HAP-1 (cell line): ENCODE results near the gene HLA-G.
"Not testable (repeated sequence)": the region's sequence is repeated elsewhere in the genome, so short reads cannot be mapped to it uniquely, and the experiment has no call there.

Experiments
- DNase-seq, 2 experiments: peaks; one replicate each; pipeline ENCODE4 v3.0.0-alpha.2; 2016 to 2020; ENCODE audit warnings: low spot score in 2 of 2
- H3K27me3 ChIP-seq: fragments of 250-450 bp; sonication (Bioruptor Pico); 2 replicates; pipeline ENCODE4 v1.5.1; 2020; ENCODE audit warnings: low read depth, mild to moderate bottlenecking, moderate library complexity
- H3K36me3 ChIP-seq: fragments of 250-450 bp; sonication (Bioruptor Pico); replicated peaks from 2 replicates; pipeline ENCODE4 v1.5.1; 2020; ENCODE audit warnings: mild to moderate bottlenecking
- H3K4me1 ChIP-seq: fragments of 250-450 bp; sonication (Bioruptor Pico); 2 replicates; pipeline ENCODE4 v1.5.1; 2020; ENCODE audit warnings: mild to moderate bottlenecking
- H3K4me3 ChIP-seq: fragments of 250-450 bp; sonication (Bioruptor Pico); 2 replicates; pipeline ENCODE4 v1.5.1; 2020; ENCODE audit warnings: mild to moderate bottlenecking, moderate library complexity
- H3K9me3 ChIP-seq: fragments of 250-450 bp; sonication (Bioruptor Pico); 2 replicates; pipeline ENCODE4 v1.5.1; 2020; ENCODE audit warnings: mild to moderate bottlenecking, moderate library complexity
- in situ Hi-C: fragments of 300-500 bp; cut with MboI; formaldehyde crosslinking; loops from 3 replicates; pipeline ENCODE4 v1.14.3; 2020; ENCODE audit warnings: low sequenced_read_pairs, inconsistent platforms, mixed read lengths

HLA-G gene

GRCh38 chr6:29827579-29828470 lies at the start of gene HLA-G:
TSS of gene HLA-G (plus strand) at chr6:29827825. CDS start at chr6:29827845, 20 bp downstream.
- in situ Hi-C loops = no loop called here
- no peaks in the 10 kb centered on the region for H3K27me3 ChIP-seq

DNA sequence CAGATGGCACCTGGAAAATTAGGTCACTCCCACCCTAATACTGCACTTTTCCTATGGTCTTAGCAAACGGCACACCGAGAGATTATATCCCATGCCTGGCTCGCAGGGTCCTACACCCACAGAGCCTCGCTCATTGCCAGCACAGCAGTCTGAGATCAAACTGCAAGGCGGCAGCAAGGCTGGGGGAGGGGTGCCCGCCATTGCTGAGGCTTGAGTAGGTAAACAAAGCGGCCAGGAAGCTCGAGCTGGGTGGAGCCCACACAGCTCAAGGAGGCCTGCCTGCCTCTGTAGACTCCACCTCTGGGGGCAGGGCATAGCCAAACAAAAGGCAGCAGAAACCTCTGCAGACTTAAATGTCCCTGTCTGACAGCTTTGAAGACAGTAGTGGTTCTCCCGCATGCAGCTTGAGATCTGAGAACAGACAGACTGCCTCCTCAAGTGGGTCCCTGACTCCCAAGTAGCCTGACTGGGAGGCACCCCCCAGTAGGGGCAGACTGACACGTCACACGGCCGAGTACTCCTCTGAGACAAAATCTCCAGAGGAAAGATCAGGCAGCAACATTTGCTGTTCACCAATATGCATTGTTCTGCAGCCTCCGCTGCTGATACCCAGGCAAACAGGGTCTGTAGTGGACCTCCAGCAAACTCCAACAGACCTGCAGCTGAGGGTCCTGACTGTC lies 47.5 kb upstream of the HLA-G start:
- H3K27me3 ChIP-seq, H3K9me3 ChIP-seq, H3K4me1 ChIP-seq, H3K4me3 ChIP-seq, in situ Hi-C loops, H3K36me3 ChIP-seq: not testable (repeated sequence)
- DNase-seq = peak in 1 of 2 experiments; percentile 25

More at GRCh38 chr6:29827579-29828470, at the start of gene HLA-G:
- H3K9me3 ChIP-seq = no peaks in the 10 kb centered on the region
- no peak within 1 kb of the TSS for H3K4me3 ChIP-seq
- DNase-seq = no peak
- no peaks in the 10 kb centered on the region for H3K4me1 ChIP-seq
- no peaks in the 10 kb centered on the region for H3K36me3 ChIP-seq

DNA sequence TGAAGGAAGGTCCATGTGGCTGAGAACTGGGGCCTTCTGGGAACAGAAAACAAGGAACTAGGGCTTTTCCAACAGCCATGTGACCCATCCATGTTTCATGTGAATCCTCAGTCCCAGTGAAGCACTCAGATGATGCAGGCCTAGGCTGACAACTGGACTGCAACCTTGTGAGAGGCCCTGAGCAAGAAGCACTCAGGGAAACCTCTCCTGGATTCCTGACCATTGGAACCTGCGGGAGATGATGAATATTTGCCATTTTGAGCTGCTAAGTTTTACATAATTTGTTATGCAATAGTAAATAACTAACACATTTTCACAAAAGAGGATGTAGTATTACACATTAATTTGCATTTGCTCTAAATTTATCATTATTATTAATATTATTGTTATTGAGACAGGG lies 38.4 kb upstream of the HLA-G start:
- no peak for DNase-seq
- Histone ChIP-seq H3K27me3 (peaks cover 6% of the 10 kb centered on the region; the same call in 1 of the 2 replicates), H3K4me3 (no peak overlapping the region), H3K36me3 (no peaks in the 10 kb centered on the region), H3K9me3 (no peaks in the 10 kb centered on the region; the same call in 1 of the 2 replicates), H3K4me1 (no peaks in the 10 kb centered on the region; the same call in 1 of the 2 replicates)
- in situ Hi-C loops = no loop called here

DNA sequence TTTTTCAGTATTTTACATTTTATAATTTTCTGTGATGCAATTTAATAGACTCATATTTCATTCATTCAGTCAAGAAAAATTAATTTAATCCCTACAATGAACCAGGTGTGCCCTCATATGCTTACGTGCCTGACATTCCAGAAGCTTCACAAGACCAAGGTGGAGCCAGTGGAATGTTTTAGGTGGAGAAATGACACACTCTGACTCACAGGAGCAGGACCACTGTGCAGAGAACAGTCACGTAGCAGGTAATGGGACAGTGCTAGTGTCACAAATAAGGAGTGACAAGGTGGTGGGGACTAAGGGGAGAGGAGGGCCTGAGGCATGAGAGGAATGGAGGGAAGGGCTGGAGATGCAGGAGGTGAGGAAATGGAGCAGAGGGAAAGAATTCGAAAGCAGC lies 37.0 kb upstream of the HLA-G start:
- no peak overlapping the region for H3K4me3 ChIP-seq
- in situ Hi-C loops = no loop called here
- no peaks in the 10 kb centered on the region for H3K9me3 ChIP-seq
- no peaks in the 10 kb centered on the region; the same call in 1 of the 2 replicates for H3K4me1 ChIP-seq
- no peak for DNase-seq
- H3K36me3 ChIP-seq = no peaks in the 10 kb centered on the region
- H3K27me3 ChIP-seq = peaks cover 6% of the 10 kb centered on the region; the same call in 1 of the 2 replicates

DNA sequence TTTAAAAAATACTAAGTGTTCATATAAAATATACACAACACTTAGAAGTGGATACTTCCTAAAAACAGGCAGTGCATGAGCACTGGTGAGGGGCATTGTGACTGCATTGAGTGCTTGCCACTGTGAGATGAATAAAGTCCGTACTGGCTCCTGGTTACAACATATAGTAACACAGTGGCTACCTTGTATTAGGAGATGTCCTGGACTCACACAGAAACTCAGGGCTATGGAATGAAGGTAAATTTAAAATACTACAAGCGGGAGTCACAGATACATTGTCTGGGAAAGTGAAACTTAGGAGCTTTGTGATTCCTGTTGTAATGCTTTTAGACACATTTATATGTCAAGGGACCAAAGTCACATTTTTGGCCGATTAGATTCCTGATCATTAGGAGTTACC lies 36.5 kb upstream of the HLA-G start:
- H3K4me1 ChIP-seq = no peaks in the 10 kb centered on the region; the same call in 1 of the 2 replicates
- H3K36me3 ChIP-seq = no peaks in the 10 kb centered on the region
- peaks cover 6% of the 10 kb centered on the region; the same call in 1 of the 2 replicates for H3K27me3 ChIP-seq
- no peaks in the 10 kb centered on the region for H3K9me3 ChIP-seq
- in situ Hi-C loops = no loop called here
- no peak for DNase-seq
- H3K4me3 ChIP-seq = no peak overlapping the region

GRCh38 chr6:29791786-29792122 lies 35.9 kb upstream of the HLA-G start:
- Histone ChIP-seq H3K4me1 (no peaks in the 10 kb centered on the region; the same call in 1 of the 2 replicates), H3K36me3 (no peaks in the 10 kb centered on the region), H3K4me3 (no peak overlapping the region), H3K9me3 (no peaks in the 10 kb centered on the region), H3K27me3 (peaks cover 6% of the 10 kb centered on the region; the same call in 1 of the 2 replicates)
- in situ Hi-C loops = no loop called here
- DNase-seq = no peak

GRCh38 chr6:29792123-29793035 lies 35.2 kb upstream of the HLA-G start:
- peak in 1 of 2 experiments; percentile 78 for DNase-seq
- Histone ChIP-seq H3K4me1 (no peaks in the 10 kb centered on the region; the same call in 1 of the 2 replicates), H3K9me3 (no peaks in the 10 kb centered on the region), H3K27me3 (peaks cover 6% of the 10 kb centered on the region; the same call in 1 of the 2 replicates), H3K4me3 (peak overlapping the region; percentile 36), H3K36me3 (no peaks in the 10 kb centered on the region)
- in situ Hi-C loops = no loop called here

GRCh38 chr6:29793036-29793356 lies 34.6 kb upstream of the HLA-G start:
- in situ Hi-C loops = no loop called here
- Histone ChIP-seq H3K4me3 (peak overlapping the region; percentile 36), H3K36me3 (no peaks in the 10 kb centered on the region), H3K27me3 (peaks cover 6% of the 10 kb centered on the region; the same call in 1 of the 2 replicates), H3K4me1 (no peaks in the 10 kb centered on the region; the same call in 1 of the 2 replicates), H3K9me3 (no peaks in the 10 kb centered on the region)
- DNase-seq = no peak

DNA sequence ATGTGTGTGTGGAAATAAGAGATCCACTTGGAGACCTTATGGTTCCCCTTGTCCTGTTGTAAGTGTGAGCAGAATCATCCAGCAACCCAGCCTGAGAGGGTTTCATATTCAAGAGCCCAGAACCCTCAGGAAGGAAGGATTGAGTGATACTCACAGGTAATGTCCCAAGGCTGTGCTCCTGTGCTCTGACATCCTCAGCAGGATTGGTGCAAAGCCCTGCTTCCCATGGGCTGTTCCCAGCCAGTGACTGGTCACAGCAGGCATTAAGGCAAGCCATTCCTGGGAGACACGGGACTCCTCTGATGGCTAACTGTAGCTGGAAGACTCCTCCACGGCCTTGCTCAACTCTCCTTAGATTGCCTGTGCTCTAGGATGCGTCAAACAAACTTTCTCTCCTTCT lies 33.8 kb upstream of the HLA-G start:
- Histone ChIP-seq H3K4me1 (no peaks in the 10 kb centered on the region; the same call in 1 of the 2 replicates), H3K4me3 (no peak overlapping the region), H3K9me3 (no peaks in the 10 kb centered on the region), H3K27me3 (peaks cover 6% of the 10 kb centered on the region; the same call in 1 of the 2 replicates), H3K36me3 (no peaks in the 10 kb centered on the region)
- no peak for DNase-seq
- in situ Hi-C loops = no loop called here

- Histone ChIP-seq H3K4me3 (no peak overlapping the region), H3K4me1 (no peaks in the 10 kb centered on the region; the same call in 1 of the 2 replicates), H3K9me3 (no peaks in the 10 kb centered on the region), H3K36me3 (no peaks in the 10 kb centered on the region), H3K27me3 (peaks cover 6% of the 10 kb centered on the region; the same call in 1 of the 2 replicates)
- in situ Hi-C loops = no loop called here
- DNase-seq = no peak
Observed at GRCh38 chr6:29796026-29796425, 31.6 kb upstream of the HLA-G start.

- Histone ChIP-seq H3K9me3 (no peaks in the 10 kb centered on the region), H3K36me3 (no peaks in the 10 kb centered on the region), H3K4me1 (no peaks in the 10 kb centered on the region; the same call in 1 of the 2 replicates), H3K4me3 (no peak overlapping the region), H3K27me3 (peaks cover 6% of the 10 kb centered on the region; the same call in 1 of the 2 replicates)
- DNase-seq = no peak
- in situ Hi-C loops = no loop called here
Observed at GRCh38 chr6:29797135-29797534, 30.5 kb upstream of the HLA-G start.

GRCh38 chr6:29797966-29798365 lies 29.7 kb upstream of the HLA-G start:
- no peaks in the 10 kb centered on the region for H3K36me3 ChIP-seq
- H3K4me1 ChIP-seq = no peaks in the 10 kb centered on the region; the same call in 1 of the 2 replicates
- in situ Hi-C loops = no loop called here
- H3K4me3 ChIP-seq = no peak overlapping the region
- no peak for DNase-seq
- peaks cover 6% of the 10 kb centered on the region; the same call in 1 of the 2 replicates for H3K27me3 ChIP-seq
- no peaks in the 10 kb centered on the region for H3K9me3 ChIP-seq

GRCh38 chr6:29800254-29800653 lies 27.4 kb upstream of the HLA-G start:
- in situ Hi-C loops = no loop called here
- H3K4me1 ChIP-seq = no peaks in the 10 kb centered on the region
- no peaks in the 10 kb centered on the region for H3K9me3 ChIP-seq
- no peak overlapping the region for H3K4me3 ChIP-seq
- no peaks in the 10 kb centered on the region for H3K27me3 ChIP-seq
- no peak for DNase-seq
- no peaks in the 10 kb centered on the region for H3K36me3 ChIP-seq
